ENCODE measurements around the gene USP21. TPM values are rescaled to one million over a fixed set of nuclear protein-coding genes. Genes with fewer than 3 reads are reported as not detected.
A peak's percentile ranks its signal among the peaks of the same experiment; 100 is the strongest.

USP21 gene
- total and polyA plus RNA-seq, 2 of the 13 experiments (the other 11 are each of a cell fraction or from before 2014, with no cell fraction given) = 10.1 to 33.1 TPM

GRCh38 chr1:161117759-161118581 lies 41.3 kb upstream of the USP21 start, which contains the start of the genes NIT1 and PFDN2 (continued):
- TF ChIP-seq ZNF160 (CRISPR knock-in tag; IDR thresholded peaks at IDR 0.05) (peak; percentile 86), ARID2 (CRISPR knock-in tag; IDR thresholded peaks at IDR 0.05; ENCODE audit: borderline replicate concordance) (0 out of 2 replicates have a peak, but pooled peaks have one; percentile 71), GTF2F1 (IDR thresholded peaks at IDR 0.05; ENCODE audit: low read length) (no peak), PHF8 (CRISPR knock-in tag; IDR thresholded peaks at IDR 0.05) (peak; percentile 90), POLR2A (IDR thresholded peaks at IDR 0.05; ENCODE audit: insufficient read depth in 1 of 2, low read depth in 2 of 2, low read length in 2 of 2) (peak; percentile 62 to 88), BCL6 (CRISPR knock-in tag; IDR thresholded peaks at IDR 0.05) (peak; percentile 45; the same call in 1 of the 2 replicates), ZMYM4 (CRISPR knock-in tag; IDR thresholded peaks at IDR 0.05) (peak; percentile 67; the same call in 1 of the 2 replicates), HOXD1 (CRISPR knock-in tag; IDR thresholded peaks at IDR 0.05) (peak; percentile 83; the same call in 1 of the 2 replicates), NONO (IDR thresholded peaks at IDR 0.05) (no peak), NONO (CRISPR knock-in tag; conservative IDR thresholded peaks at IDR 0.05) (peak; percentile 87), ZNF629 (CRISPR knock-in tag; conservative IDR thresholded peaks at IDR 0.05) (0 out of 2 replicates have a peak, but pooled peaks have one; percentile 19), GATAD1 (CRISPR knock-in tag; IDR thresholded peaks at IDR 0.05) (peak; percentile 92), HDAC2 (CRISPR knock-in tag; IDR thresholded peaks at IDR 0.05) (peak; percentile 45; the same call in 1 of the 2 replicates), HNRNPL (IDR thresholded peaks at IDR 0.05; ENCODE audit: low read depth, low read length) (no peak), MLX (CRISPR knock-in tag; IDR thresholded peaks at IDR 0.05) (no peak), SALL1 (CRISPR knock-in tag; IDR thresholded peaks at IDR 0.05) (peak; percentile 84), ZNF883 (CRISPR knock-in tag; IDR thresholded peaks at IDR 0.05; ENCODE audit: not compliant biosample characterization) (peak; percentile 70), THAP9 (CRISPR knock-in tag; IDR thresholded peaks at IDR 0.05; ENCODE audit: borderline replicate concordance) (peak; percentile 90; the same call in 1 of the 2 replicates), GATAD2A (CRISPR knock-in tag; IDR thresholded peaks at IDR 0.05) (peak; percentile 40; the same call in 1 of the 2 replicates), ZNF441 (CRISPR knock-in tag; IDR thresholded peaks at IDR 0.05; ENCODE audit: borderline replicate concordance) (peak; percentile 31; the same call in 1 of the 2 replicates), HOXA3 (CRISPR knock-in tag; IDR thresholded peaks at IDR 0.05) (peak; percentile 98), KMT2B (CRISPR knock-in tag; IDR thresholded peaks at IDR 0.05) (peak; percentile 90), PCBP1 (IDR thresholded peaks at IDR 0.05; ENCODE audit: borderline replicate concordance, low read depth, low read length) (no peak)
- TF ChIP-seq, protein P1, sequence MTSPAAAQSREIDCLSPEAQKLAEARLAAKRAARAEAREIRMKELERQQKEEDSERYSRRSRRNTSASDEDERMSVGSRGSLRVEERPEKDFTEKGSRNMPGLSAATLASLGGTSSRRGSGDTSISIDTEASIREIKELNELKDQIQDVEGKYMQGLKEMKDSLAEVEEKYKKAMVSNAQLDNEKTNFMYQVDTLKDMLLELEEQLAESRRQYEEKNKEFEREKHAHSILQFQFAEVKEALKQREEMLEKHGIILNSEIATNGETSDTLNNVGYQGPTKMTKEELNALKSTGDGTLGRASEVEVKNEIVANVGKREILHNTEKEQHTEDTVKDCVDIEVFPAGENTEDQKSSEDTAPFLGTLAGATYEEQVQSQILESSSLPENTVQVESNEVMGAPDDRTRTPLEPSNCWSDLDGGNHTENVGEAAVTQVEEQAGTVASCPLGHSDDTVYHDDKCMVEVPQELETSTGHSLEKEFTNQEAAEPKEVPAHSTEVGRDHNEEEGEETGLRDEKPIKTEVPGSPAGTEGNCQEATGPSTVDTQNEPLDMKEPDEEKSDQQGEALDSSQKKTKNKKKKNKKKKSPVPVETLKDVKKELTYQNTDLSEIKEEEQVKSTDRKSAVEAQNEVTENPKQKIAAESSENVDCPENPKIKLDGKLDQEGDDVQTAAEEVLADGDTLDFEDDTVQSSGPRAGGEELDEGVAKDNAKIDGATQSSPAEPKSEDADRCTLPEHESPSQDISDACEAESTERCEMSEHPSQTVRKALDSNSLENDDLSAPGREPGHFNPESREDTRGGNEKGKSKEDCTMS (CRISPR knock-in tag; conservative IDR thresholded peaks at IDR 0.05) = no peak
- TF ChIP-seq, protein P2, sequence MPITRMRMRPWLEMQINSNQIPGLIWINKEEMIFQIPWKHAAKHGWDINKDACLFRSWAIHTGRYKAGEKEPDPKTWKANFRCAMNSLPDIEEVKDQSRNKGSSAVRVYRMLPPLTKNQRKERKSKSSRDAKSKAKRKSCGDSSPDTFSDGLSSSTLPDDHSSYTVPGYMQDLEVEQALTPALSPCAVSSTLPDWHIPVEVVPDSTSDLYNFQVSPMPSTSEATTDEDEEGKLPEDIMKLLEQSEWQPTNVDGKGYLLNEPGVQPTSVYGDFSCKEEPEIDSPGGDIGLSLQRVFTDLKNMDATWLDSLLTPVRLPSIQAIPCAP (CRISPR knock-in tag; IDR thresholded peaks at IDR 0.05; ENCODE audit: low read depth) = no peak
